Endodermal cell (in vitro differentiated cells): ENCODE results near the gene NFIA. TPM values are rescaled to one million over a fixed set of nuclear protein-coding genes. Genes with fewer than 3 reads are reported as not detected.

Experiments used
- DNase-seq: peaks from one replicate; pipeline ENCODE4 v3.0.0-alpha.2; 2017
- H3K27ac ChIP-seq: 2 replicates; pipeline ENCODE4 v1.5.1; 2013; ENCODE audit warnings: mild to moderate bottlenecking, low read depth, low read length, moderate library complexity
- H3K27me3 ChIP-seq: 2 replicates; pipeline ENCODE4 v1.6.1; 2013; ENCODE audit warnings: mild to moderate bottlenecking, low read length, moderate library complexity; ENCODE audit not compliant: insufficient read depth, control insufficient read depth, poor library complexity, severe bottlenecking
- H3K36me3 ChIP-seq: 2 replicates; pipeline ENCODE4 v1.7.0; 2013; ENCODE audit warnings: mild to moderate bottlenecking, low read length, moderate library complexity; ENCODE audit not compliant: control insufficient read depth, insufficient read depth
- H3K4me1 ChIP-seq: one replicate; pipeline ENCODE4 v1.7.0; 2013; ENCODE audit warnings: low read length; ENCODE audit not compliant: control insufficient read depth, insufficient read depth
- H3K4me3 ChIP-seq: 2 replicates; pipeline ENCODE4 v1.5.1; 2013; ENCODE audit warnings: mild to moderate bottlenecking, low read length, moderate library complexity
- H3K9ac ChIP-seq: 2 replicates; pipeline ENCODE4 v1.6.1; 2013; ENCODE audit warnings: mild to moderate bottlenecking, low read length, moderate library complexity; ENCODE audit not compliant: poor library complexity, severe bottlenecking; ENCODE audit errors: extremely low read depth
- H3K9me3 ChIP-seq: 2 replicates; pipeline ENCODE4 v1.6.1; 2013; ENCODE audit warnings: mild to moderate bottlenecking, low read length, moderate library complexity; ENCODE audit not compliant: control insufficient read depth
- H3K27ac Mint-ChIP-seq: 2 replicates; pipeline ENCODE4 v1.8.0; 2020; ENCODE audit warnings: mixed read lengths
- H3K27me3 Mint-ChIP-seq: 2 replicates; pipeline ENCODE4 v1.8.0; 2021; ENCODE audit warnings: mild to moderate bottlenecking, mixed read lengths; ENCODE audit not compliant: insufficient read depth
- H3K36me3 Mint-ChIP-seq: 2 replicates; pipeline ENCODE4 v1.8.0; 2020; ENCODE audit warnings: low read depth, mixed read lengths
- H3K4me1 Mint-ChIP-seq: 2 replicates; pipeline ENCODE4 v1.8.0; 2020; ENCODE audit warnings: mixed read lengths
- H3K4me3 Mint-ChIP-seq: 2 replicates; pipeline ENCODE4 v1.8.0; 2020; ENCODE audit warnings: mild to moderate bottlenecking, moderate library complexity, mixed read lengths
- H3K9me3 Mint-ChIP-seq: 2 replicates; pipeline ENCODE4 v1.8.0; 2020; ENCODE audit warnings: mild to moderate bottlenecking, mixed read lengths
- WGBS, 2 experiments: methylation state at CpG; one replicate each; pipeline versions ENCODE4 v1.1.5 to v1.1.7; 2013; ENCODE audit warnings: missing lambda C conversion rate in 2 of 2, mixed read lengths in 1 of 2; ENCODE audit not compliant: insufficient coverage in 1 of 2, insufficient read length in 1 of 2; 5-methylcytosine and 5-hydroxymethylcytosine counted together
- total RNA-seq, 2 donors: library from RNA; stranded (reverse); fragmentation: NEBNext Ultra II Directional in 1 of 2; extraction: Animal tissue kit (Norgen Biotek cat#: 25700) in 1 of 2; gene quantifications; 2 replicates in 1 of 2; 3 replicates in 1 of 2; pipeline ENCODE4 v1.2.1, GENCODE V29; 2021
- TF ChIP-seq, protein P1 (sequence below): fragments of 200-600 bp; sonication (generic); conservative IDR thresholded peaks from 2 replicates; pipeline ENCODE4 v1.5.0; 2021; ENCODE audit warnings: antibody characterized with exemption, mild to moderate bottlenecking

NFIA gene
- total RNA-seq, 2 donors from 2014 or later: 2.3 to 3.8 TPM

DNA sequence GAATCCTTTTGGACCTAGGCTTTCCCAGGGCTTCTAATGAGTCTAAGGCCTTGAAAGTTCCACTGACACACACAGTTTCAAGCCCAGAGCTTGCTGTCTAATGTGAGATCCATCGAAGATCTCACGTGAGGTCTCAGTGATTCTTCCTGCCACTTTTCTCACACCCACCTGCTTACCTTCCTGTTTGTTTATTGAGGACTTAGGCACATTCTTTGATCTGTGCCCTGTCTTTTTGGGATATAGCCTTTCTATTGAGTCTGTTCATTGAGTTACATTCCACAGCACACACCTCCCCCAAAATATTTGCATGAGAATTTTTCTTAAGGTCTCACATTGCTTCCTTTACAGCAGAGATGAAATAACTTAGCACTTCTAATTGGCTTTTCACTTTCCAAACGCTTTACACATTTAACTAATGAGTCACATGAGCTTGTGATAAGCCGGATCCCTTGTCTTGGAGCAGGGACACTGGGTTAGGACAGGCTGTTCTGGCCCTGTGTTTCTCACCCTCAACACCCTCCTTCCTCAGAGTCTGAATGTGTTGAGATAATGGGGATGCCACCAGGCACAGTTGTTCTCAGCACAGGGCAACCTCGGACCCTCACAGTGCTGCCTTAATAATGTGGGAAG lies 354.2 kb downstream of the NFIA start:
- no peaks in the 10 kb centered on the region for H3K36me3 ChIP-seq
- Mint-ChIP-seq H3K27ac (peak overlapping the region; percentile 23), H3K4me1 (peaks cover 15% of the 10 kb centered on the region), H3K4me3 (no peak overlapping the region), H3K27me3 (peaks cover 40% of the 10 kb centered on the region), H3K36me3 (no peaks in the 10 kb centered on the region), H3K9me3 (no peaks in the 10 kb centered on the region)
- H3K4me1 ChIP-seq: peaks cover 5% of the 10 kb centered on the region
- no peak overlapping the region for H3K4me3 ChIP-seq
- H3K9ac ChIP-seq: no peak overlapping the region
- H3K27me3 ChIP-seq: peaks cover 30% of the 10 kb centered on the region
- no peaks in the 10 kb centered on the region for H3K9me3 ChIP-seq
- H3K27ac ChIP-seq: no peak overlapping the region
- TF ChIP-seq, protein P1, sequence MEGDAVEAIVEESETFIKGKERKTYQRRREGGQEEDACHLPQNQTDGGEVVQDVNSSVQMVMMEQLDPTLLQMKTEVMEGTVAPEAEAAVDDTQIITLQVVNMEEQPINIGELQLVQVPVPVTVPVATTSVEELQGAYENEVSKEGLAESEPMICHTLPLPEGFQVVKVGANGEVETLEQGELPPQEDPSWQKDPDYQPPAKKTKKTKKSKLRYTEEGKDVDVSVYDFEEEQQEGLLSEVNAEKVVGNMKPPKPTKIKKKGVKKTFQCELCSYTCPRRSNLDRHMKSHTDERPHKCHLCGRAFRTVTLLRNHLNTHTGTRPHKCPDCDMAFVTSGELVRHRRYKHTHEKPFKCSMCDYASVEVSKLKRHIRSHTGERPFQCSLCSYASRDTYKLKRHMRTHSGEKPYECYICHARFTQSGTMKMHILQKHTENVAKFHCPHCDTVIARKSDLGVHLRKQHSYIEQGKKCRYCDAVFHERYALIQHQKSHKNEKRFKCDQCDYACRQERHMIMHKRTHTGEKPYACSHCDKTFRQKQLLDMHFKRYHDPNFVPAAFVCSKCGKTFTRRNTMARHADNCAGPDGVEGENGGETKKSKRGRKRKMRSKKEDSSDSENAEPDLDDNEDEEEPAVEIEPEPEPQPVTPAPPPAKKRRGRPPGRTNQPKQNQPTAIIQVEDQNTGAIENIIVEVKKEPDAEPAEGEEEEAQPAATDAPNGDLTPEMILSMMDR: no peak
- DNase-seq: peak; percentile 83
- WGBS, 2 experiments: 31 to 43% methylated on average over 3 to 5 of the region's 5 CpGs

DNA sequence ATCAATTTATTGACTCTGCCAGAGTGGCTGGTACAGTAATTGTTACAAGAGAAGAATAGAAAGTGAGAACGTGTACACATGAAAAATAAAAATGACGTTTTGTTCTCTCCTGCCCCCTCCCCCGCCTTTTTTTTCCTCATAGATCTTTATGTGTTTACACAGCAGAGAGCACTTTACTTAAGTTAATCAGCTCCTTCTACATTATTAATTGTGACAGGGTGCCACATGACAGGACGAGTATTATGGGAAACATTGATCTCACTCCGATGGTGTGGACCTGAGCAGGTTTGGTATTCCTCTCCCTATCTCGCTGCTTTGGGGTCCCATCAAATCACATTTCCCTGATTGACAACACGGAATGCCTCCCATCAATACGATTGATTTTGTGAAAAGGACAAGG lies 356.9 kb downstream of the NFIA start:
- H3K36me3 Mint-ChIP-seq: no peaks in the 10 kb centered on the region
- Histone ChIP-seq H3K9me3 (no peaks in the 10 kb centered on the region), H3K27me3 (peaks cover 28% of the 10 kb centered on the region), H3K27ac (no peak overlapping the region), H3K9ac (no peak overlapping the region), H3K4me1 (peaks cover 5% of the 10 kb centered on the region), H3K36me3 (no peaks in the 10 kb centered on the region), H3K4me3 (no peak overlapping the region)
- 87 to 98% methylated on average over 8 of the region's 8 CpGs for WGBS, 2 experiments
- peaks cover 25% of the 10 kb centered on the region for H3K27me3 Mint-ChIP-seq
- TF ChIP-seq, protein P1: no peak
- peaks cover 28% of the 10 kb centered on the region for H3K4me1 Mint-ChIP-seq
- no peaks in the 10 kb centered on the region for H3K9me3 Mint-ChIP-seq
- DNase-seq: no peak
- H3K4me3 Mint-ChIP-seq: no peak overlapping the region
- no peak overlapping the region for H3K27ac Mint-ChIP-seq

DNA sequence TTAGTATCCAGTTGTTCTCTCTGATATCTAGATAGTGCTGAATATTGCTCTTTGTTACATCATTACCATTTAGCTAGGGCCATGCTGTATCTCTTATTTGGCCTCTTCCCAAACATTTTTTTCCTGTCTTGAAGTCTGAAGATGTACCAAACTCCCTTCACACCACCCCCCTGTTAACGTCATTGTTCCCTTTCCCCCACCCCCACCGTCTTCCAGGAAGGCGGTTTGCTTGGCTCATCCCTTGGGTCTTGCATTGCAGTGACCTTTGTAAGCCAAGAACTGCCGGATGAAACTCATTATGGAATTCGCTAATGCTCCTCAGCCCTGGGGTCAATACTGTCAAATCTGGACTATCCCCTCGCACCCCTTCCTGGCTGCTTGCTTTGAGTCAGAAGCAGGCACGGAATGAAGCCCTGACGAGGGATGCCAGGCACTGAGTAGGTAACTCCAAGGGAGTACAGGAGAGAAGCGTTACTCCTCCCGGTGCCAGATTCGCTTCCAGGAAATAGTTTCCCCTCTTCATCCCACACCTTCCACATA lies 359.4 kb downstream of the NFIA start:
- Histone ChIP-seq H3K36me3 (no peaks in the 10 kb centered on the region), H3K4me1 (peaks cover 4% of the 10 kb centered on the region), H3K4me3 (no peak overlapping the region), H3K9me3 (no peaks in the 10 kb centered on the region), H3K9ac (no peak overlapping the region), H3K27me3 (peaks cover 10% of the 10 kb centered on the region), H3K27ac (no peak overlapping the region)
- Mint-ChIP-seq H3K4me1 (peaks cover 21% of the 10 kb centered on the region), H3K4me3 (no peak overlapping the region), H3K27ac (no peak overlapping the region), H3K36me3 (no peaks in the 10 kb centered on the region), H3K27me3 (peaks cover 9% of the 10 kb centered on the region), H3K9me3 (no peaks in the 10 kb centered on the region)
- DNase-seq: no peak
- 63 to 77% methylated on average over 4 to 11 of the region's 11 CpGs for WGBS, 2 experiments
- TF ChIP-seq, protein P1: no peak
